Naive thymus-derived CD4-positive, alpha-beta T cell (primary cell): Measurements from ENCODE around the gene RORB. TPM values are rescaled to one million over a fixed set of nuclear protein-coding genes. Genes with fewer than 3 reads are reported as not detected.

Experiments
- ATAC-seq: fragments of 150-1000 bp; cut with Tn5 transposase; 2 replicates; pipeline ENCODE4 v1.10.0; 2021; ENCODE audit warnings: mild to moderate bottlenecking, moderate library complexity
- CTCF ChIA-PET: fragments of 350-600 bp; sonication (Branson Sonifier 250); formaldehyde crosslinking; loops from one replicate; lab custom pipeline; 2021; ENCODE audit warnings: antibody characterized with exemption; lab: Charles Lee
- POLR2A ChIA-PET: fragments of 350-600 bp; sonication (Branson Sonifier 250); formaldehyde crosslinking; loops from one replicate; lab custom pipeline; 2021; ENCODE audit warnings: antibody characterized with exemption, inconsistent platforms; lab: Charles Lee
- DNase-seq, 9 donors: peaks; one replicate each; pipeline versions ENCODE4 v3.0.0 to v3.0.0-alpha.2; 2020 to 2022; ENCODE audit warnings: mixed read lengths in 1 of 9
- H3K27ac ChIP-seq: one replicate; pipeline ENCODE4 v1.7.0; 2013; ENCODE audit warnings: mild to moderate bottlenecking, low read depth, low read length, moderate library complexity
- H3K27me3 ChIP-seq, 2 donors: one replicate each; pipeline ENCODE4 v1.7.0; 2013; ENCODE audit warnings: low read length in 2 of 2, mild to moderate bottlenecking in 2 of 2, moderate library complexity in 2 of 2; ENCODE audit not compliant: control insufficient read depth in 2 of 2, insufficient read depth in 2 of 2
- H3K36me3 ChIP-seq, 3 experiments: 1 replicate in 2 of 3; 2 replicates in 1 of 3; pipeline ENCODE4 v1.7.0; 2013; ENCODE audit warnings: low read length in 3 of 3, mild to moderate bottlenecking in 3 of 3, moderate library complexity in 1 of 3; ENCODE audit not compliant: insufficient read depth in 3 of 3, control insufficient read depth in 2 of 3
- H3K4me1 ChIP-seq, 2 donors: one replicate each; pipeline ENCODE4 v1.7.0; 2013; ENCODE audit warnings: low read length in 2 of 2, mild to moderate bottlenecking in 2 of 2, moderate library complexity in 1 of 2; ENCODE audit not compliant: control insufficient read depth in 2 of 2, insufficient read depth in 2 of 2
- H3K4me3 ChIP-seq: 2 replicates; pipeline ENCODE4 v1.7.0; 2013; ENCODE audit warnings: mild to moderate bottlenecking, low read length
- H3K9me3 ChIP-seq, 3 experiments: 1 replicate in 2 of 3; 2 replicates in 1 of 3; pipeline ENCODE4 v1.7.0; 2013; ENCODE audit warnings: low read length in 3 of 3; ENCODE audit not compliant: control insufficient read depth in 2 of 3
- H3K27ac Mint-ChIP-seq, 9 donors: one replicate each; pipeline ENCODE4 v1.8.0; 2020 to 2022; ENCODE audit warnings: mixed read lengths in 9 of 9, mild to moderate bottlenecking in 8 of 9, moderate library complexity in 5 of 9, inconsistent platforms in 2 of 9
- H3K27me3 Mint-ChIP-seq, 5 donors: one replicate each; pipeline ENCODE4 v1.8.0; 2021 to 2022; ENCODE audit warnings: mixed read lengths in 5 of 5, mild to moderate bottlenecking in 1 of 5
- H3K36me3 Mint-ChIP-seq, 5 donors: one replicate each; pipeline ENCODE4 v1.8.0; 2020 to 2022; ENCODE audit warnings: mixed read lengths in 5 of 5, mild to moderate bottlenecking in 3 of 5, inconsistent platforms in 1 of 5
- H3K4me1 Mint-ChIP-seq, 7 donors: one replicate each; pipeline ENCODE4 v1.8.0; 2020 to 2022; ENCODE audit warnings: mixed read lengths in 7 of 7, mild to moderate bottlenecking in 3 of 7, inconsistent platforms in 1 of 7
- H3K4me3 Mint-ChIP-seq, 10 donors: one replicate each; pipeline ENCODE4 v1.8.0; 2020 to 2022; ENCODE audit warnings: mild to moderate bottlenecking in 10 of 10, mixed read lengths in 10 of 10, moderate library complexity in 6 of 10, inconsistent platforms in 2 of 10
- H3K9me3 Mint-ChIP-seq, 11 donors: one replicate each; pipeline ENCODE4 v1.8.0; 2020 to 2022; ENCODE audit warnings: mixed read lengths in 11 of 11, mild to moderate bottlenecking in 4 of 11, inconsistent platforms in 1 of 11, moderate library complexity in 1 of 11
- intact Hi-C, 2 donors: fragments of 100-400 bp; cut with micrococcal nuclease; formaldehyde crosslinking; loops; one replicate each; pipeline ENCODE4 v1.15.1; 2023
- polyA plus RNA-seq, 2 donors: library from polyadenylated mRNA; unstranded; fragments of 300-500 nt; fragmentation: Illumina TruSeq; gene quantifications; one replicate each; pipeline ENCODE4 v1.2.3, GENCODE V29; 2021
- total RNA-seq, 6 experiments: library from RNA in 5 of 6; stranded (reverse) in 5 of 6; gene quantifications; 1 replicate in 5 of 6; 2 replicates in 1 of 6; pipeline ENCODE4 v1.2.3 and lab custom pipeline; 2021 to 2026

The RORB gene
- total and polyA plus RNA-seq, 7 experiments from 2014 or later: 0.12 TPM; not detected in 6

DNA sequence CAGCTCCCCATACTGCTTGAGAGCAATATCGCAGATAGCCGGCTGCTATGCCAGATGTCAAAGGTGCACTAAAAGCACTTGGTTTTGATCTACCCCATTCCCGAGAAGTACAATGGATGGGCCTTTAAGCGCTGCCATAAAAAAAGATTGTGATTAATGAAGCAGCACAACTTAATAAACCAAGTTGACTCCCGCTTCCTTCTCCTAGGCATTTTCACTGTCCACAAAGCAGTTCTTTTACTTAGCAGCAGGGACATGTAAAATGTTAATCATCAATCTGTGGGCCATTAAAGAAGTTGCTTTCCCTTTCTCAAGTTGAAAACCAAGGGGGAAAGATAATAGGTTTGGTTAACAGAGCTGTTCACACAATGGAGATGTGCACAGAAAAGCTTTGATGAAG is 214.2 kb downstream of the RORB start:
- intact Hi-C loops: no loop called here
- no peaks in the 10 kb centered on the region for H3K36me3 Mint-ChIP-seq
- Histone ChIP-seq H3K36me3 (no peaks in the 10 kb centered on the region), H3K4me3 (no peak overlapping the region), H3K27ac (no peak overlapping the region), H3K4me1 (no peaks in the 10 kb centered on the region), H3K9me3 (no peaks in the 10 kb centered on the region), H3K27me3 (no peaks in the 10 kb centered on the region)
- DNase-seq: no peak
- H3K4me3 Mint-ChIP-seq: no peak overlapping the region
- CTCF ChIA-PET: no interaction called here
- H3K27me3 Mint-ChIP-seq: peaks cover 0 to 22% (median 21%) of the 10 kb centered on the region in 5 donors
- H3K27ac Mint-ChIP-seq: no peak overlapping the region
- POLR2A ChIA-PET: no interaction called here
- peaks cover 0 to 10% (median 0%) of the 10 kb centered on the region in 11 donors for H3K9me3 Mint-ChIP-seq
- ATAC-seq: no peak
- no peaks in the 10 kb centered on the region for H3K4me1 Mint-ChIP-seq

DNA sequence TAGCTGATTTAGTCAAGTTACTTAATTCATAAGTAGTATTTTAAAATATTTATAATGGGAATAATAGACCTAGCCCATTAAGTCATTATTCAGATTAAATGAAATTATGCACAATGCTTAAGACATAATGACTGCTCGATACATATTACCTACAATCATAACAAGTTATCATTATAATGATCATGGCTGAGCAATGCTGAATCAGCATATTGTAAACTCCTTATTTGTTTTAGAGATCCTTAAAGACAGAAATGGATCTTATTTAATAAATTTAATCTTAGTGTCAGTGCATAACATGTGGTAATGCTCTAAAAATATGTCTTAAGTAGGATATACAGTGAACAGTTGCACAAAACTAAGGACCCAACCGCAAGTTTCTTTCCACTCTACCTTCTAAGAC is 221.6 kb downstream of the RORB start:
- Histone ChIP-seq H3K27me3 (no peaks in the 10 kb centered on the region), H3K9me3 (no peaks in the 10 kb centered on the region), H3K36me3 (no peaks in the 10 kb centered on the region), H3K4me3 (no peak overlapping the region), H3K4me1 (no peaks in the 10 kb centered on the region), H3K27ac (no peak overlapping the region)
- Mint-ChIP-seq H3K36me3 (no peaks in the 10 kb centered on the region), H3K27me3 (peaks cover 4 to 28% (median 10%) of the 10 kb centered on the region in 5 donors), H3K27ac (no peak overlapping the region), H3K9me3 (peaks cover 0 to 1% (median 0%) of the 10 kb centered on the region in 11 donors), H3K4me3 (no peak overlapping the region), H3K4me1 (no peaks in the 10 kb centered on the region)
- ATAC-seq (no peak), DNase-seq (no peak)
- ChIA-PET POLR2A (no interaction called here), CTCF (no interaction called here)
- intact Hi-C loops: no loop called here

DNA sequence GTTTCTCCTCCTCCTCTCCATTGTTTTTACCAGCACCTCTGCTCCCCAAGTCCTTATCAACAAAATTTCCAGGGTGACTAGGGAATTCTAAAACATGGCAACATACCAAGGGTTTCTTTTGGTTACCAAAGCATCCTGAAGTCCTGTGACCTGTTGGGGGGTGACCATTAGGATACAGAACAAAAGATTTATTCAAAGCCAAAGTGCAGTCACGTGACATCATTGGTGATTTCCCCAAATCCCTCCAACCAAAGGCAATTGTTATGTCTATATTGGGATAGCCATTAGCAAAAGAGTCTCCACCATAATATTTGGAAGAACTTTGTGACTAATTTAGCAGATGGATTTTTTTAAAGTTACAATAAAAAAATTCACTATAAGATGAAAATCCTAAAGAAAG is 222.2 kb downstream of the RORB start:
- H3K9me3 Mint-ChIP-seq: no peaks in the 10 kb centered on the region
- Histone ChIP-seq H3K27me3 (no peaks in the 10 kb centered on the region), H3K9me3 (no peaks in the 10 kb centered on the region), H3K4me3 (no peak overlapping the region), H3K4me1 (no peaks in the 10 kb centered on the region), H3K36me3 (no peaks in the 10 kb centered on the region), H3K27ac (no peak overlapping the region)
- ChIA-PET CTCF (no interaction called here), POLR2A (no interaction called here)
- intact Hi-C loops: no loop called here
- no peaks in the 10 kb centered on the region for H3K4me1 Mint-ChIP-seq
- H3K36me3 Mint-ChIP-seq: no peaks in the 10 kb centered on the region
- H3K27ac Mint-ChIP-seq: no peak overlapping the region
- H3K4me3 Mint-ChIP-seq: no peak overlapping the region
- ATAC-seq (no peak), DNase-seq (no peak)
- H3K27me3 Mint-ChIP-seq: peaks cover 3 to 30% (median 5%) of the 10 kb centered on the region in 5 donors

DNA sequence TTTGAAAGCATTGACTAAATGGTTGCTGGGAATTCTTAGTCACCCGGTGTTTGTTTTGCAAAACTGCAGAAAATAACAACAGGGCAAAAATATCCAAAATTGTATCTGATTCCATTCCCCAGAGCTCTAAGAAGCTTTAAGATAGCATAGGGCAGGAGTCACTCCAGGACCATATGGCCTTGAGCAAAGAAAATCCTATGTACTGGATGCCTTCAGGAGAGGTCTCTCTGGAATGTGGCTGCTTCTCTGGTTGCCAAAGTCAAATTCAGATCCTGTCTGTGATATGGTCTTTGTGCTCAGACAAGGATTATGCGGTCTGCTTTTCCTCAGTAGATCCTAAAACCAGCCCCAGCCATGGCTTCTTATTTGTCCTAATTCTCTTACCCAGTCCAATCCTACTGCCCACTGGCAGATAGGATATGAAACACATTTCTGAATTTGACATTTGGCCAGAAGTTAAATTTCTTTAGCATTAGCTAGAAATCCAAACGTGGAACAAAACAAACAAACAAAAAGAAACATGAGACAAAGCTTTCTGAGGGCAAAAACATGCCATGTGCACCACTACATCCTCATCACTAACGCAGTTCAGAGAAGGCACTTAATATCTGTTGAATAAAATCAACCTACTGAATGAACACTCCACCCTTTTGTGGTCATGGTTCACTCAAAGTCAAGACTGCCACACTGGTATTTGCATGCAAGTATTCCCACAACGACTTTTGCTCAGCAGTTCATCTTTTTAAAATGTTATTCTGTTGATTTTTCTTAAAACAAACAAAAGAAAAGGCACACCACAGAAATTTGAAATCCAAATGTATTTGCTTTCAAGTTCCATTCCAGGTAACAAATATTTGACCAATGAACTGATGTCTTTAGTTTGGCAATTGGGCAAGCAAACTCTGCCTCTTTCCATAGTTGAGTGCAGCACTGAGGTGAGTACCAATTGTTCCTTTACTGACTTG is 224.8 kb downstream of the RORB start:
- CTCF ChIA-PET: no interaction called here
- H3K27ac Mint-ChIP-seq: no peak overlapping the region
- POLR2A ChIA-PET: no interaction called here

GRCh38 chr9:74724317-74724716 is 227.2 kb downstream of the RORB start:
- ChIA-PET CTCF (no interaction called here), POLR2A (no interaction called here)
- H3K36me3 Mint-ChIP-seq: no peaks in the 10 kb centered on the region
- no peak overlapping the region for H3K27ac Mint-ChIP-seq
- ATAC-seq (no peak), DNase-seq (no peak)
- no peaks in the 10 kb centered on the region for H3K36me3 ChIP-seq
- peaks cover 6 to 28% (median 16%) of the 10 kb centered on the region in 5 donors for H3K27me3 Mint-ChIP-seq
- intact Hi-C loops: no loop called here
- no peaks in the 10 kb centered on the region for H3K27me3 ChIP-seq
- H3K9me3 ChIP-seq: no peaks in the 10 kb centered on the region
- H3K4me3 ChIP-seq: no peak overlapping the region
- H3K4me1 Mint-ChIP-seq: peaks cover 0 to 4% (median 0%) of the 10 kb centered on the region in 7 donors
- no peaks in the 10 kb centered on the region for H3K4me1 ChIP-seq
- no peak overlapping the region for H3K27ac ChIP-seq
- H3K4me3 Mint-ChIP-seq: no peak overlapping the region
- no peaks in the 10 kb centered on the region for H3K9me3 Mint-ChIP-seq

More for the DNA sequence above, 224.8 kb downstream of the RORB start:
- H3K27me3 ChIP-seq: no peaks in the 10 kb centered on the region
- Mint-ChIP-seq H3K9me3 (no peaks in the 10 kb centered on the region), H3K4me3 (no peak overlapping the region), H3K27me3 (peaks cover 4 to 30% (median 16%) of the 10 kb centered on the region in 5 donors), H3K36me3 (no peaks in the 10 kb centered on the region), H3K4me1 (no peaks in the 10 kb centered on the region)
- H3K9me3 ChIP-seq: no peaks in the 10 kb centered on the region
- ATAC-seq: no peak
- H3K36me3 ChIP-seq: no peaks in the 10 kb centered on the region
- no peak overlapping the region for H3K27ac ChIP-seq
- no peaks in the 10 kb centered on the region for H3K4me1 ChIP-seq
- intact Hi-C loops: no loop called here
- DNase-seq: no peak
- no peak overlapping the region for H3K4me3 ChIP-seq

- no peak for DNase-seq
Measured at GRCh38 chr9:74726581-74726980, 229.4 kb downstream of the RORB start.

DNA sequence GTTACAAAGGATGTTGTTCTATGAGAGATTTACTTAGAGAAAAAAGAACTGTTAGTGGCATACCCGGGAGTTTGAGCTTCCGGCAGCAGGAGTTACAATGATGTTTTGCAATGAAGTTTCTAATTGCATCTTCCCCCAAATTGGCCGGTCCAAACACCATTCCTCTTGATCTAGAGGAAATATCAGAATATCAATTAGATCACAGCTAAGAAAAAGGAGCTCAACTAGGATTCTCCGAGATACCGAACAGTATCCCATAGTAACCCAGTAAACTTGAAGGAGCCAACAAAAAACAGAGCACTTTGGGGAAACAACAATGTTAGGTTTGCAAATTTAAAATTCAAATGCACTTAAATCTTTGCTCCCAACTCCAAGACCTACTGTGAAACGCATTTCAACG is 231.0 kb downstream of the RORB start:
- H3K27me3 ChIP-seq: no peaks in the 10 kb centered on the region
- H3K4me1 ChIP-seq: no peaks in the 10 kb centered on the region
- ATAC-seq (no peak), DNase-seq (no peak)
- peaks cover 0 to 4% (median 0%) of the 10 kb centered on the region in 7 donors for H3K4me1 Mint-ChIP-seq
- no peak overlapping the region for H3K27ac Mint-ChIP-seq
- CTCF ChIA-PET: no interaction called here
- H3K27ac ChIP-seq: no peak overlapping the region
- no peaks in the 10 kb centered on the region for H3K9me3 Mint-ChIP-seq
- H3K9me3 ChIP-seq: no peaks in the 10 kb centered on the region
- H3K36me3 ChIP-seq: no peaks in the 10 kb centered on the region
- H3K4me3 ChIP-seq: no peak overlapping the region
- POLR2A ChIA-PET: no interaction called here
- H3K36me3 Mint-ChIP-seq: no peaks in the 10 kb centered on the region
- intact Hi-C loops: no loop called here
- H3K27me3 Mint-ChIP-seq: peaks cover 6 to 16% (median 11%) of the 10 kb centered on the region in 5 donors
- no peak overlapping the region for H3K4me3 Mint-ChIP-seq

More at GRCh38 chr9:74726581-74726980, 229.4 kb downstream of the RORB start:
- Histone ChIP-seq H3K27ac (no peak overlapping the region), H3K4me3 (no peak overlapping the region), H3K4me1 (no peaks in the 10 kb centered on the region), H3K27me3 (no peaks in the 10 kb centered on the region), H3K36me3 (no peaks in the 10 kb centered on the region), H3K9me3 (no peaks in the 10 kb centered on the region)
- Mint-ChIP-seq H3K36me3 (no peaks in the 10 kb centered on the region), H3K4me1 (peaks cover 0 to 4% (median 0%) of the 10 kb centered on the region in 7 donors), H3K9me3 (no peaks in the 10 kb centered on the region), H3K27ac (no peak overlapping the region), H3K4me3 (no peak overlapping the region), H3K27me3 (peaks cover 6 to 22% (median 12%) of the 10 kb centered on the region in 5 donors)
- CTCF ChIA-PET: no interaction called here
- intact Hi-C loops: no loop called here
- no peak for ATAC-seq
- POLR2A ChIA-PET: no interaction called here
